PFSK-1 (cell line): ENCODE results near the gene SCTR.

Experiments
- FOXP2 ChIP-seq: optimal IDR thresholded peaks from 2 replicates; pipeline ENCODE3; 2011; ENCODE audit warnings: borderline replicate concordance, control low read depth, inconsistent platforms; ENCODE audit not compliant: insufficient read depth; ENCODE audit errors: extremely low read length, extremely low read depth
- POLR2AphosphoS5 ChIP-seq: IDR thresholded peaks from 2 replicates; pipeline ENCODE4 v1.6.1; 2012; ENCODE audit warnings: low read depth, mild to moderate bottlenecking, control low read depth, low read length, moderate library complexity
- SIN3A ChIP-seq: IDR thresholded peaks from 2 replicates; pipeline ENCODE4 v1.6.1; 2012; ENCODE audit warnings: mild to moderate bottlenecking, low read length, moderate library complexity, borderline replicate concordance; ENCODE audit not compliant: insufficient read depth
- TAF1 ChIP-seq: IDR thresholded peaks from 2 replicates; pipeline ENCODE4 v1.6.1; 2012; ENCODE audit warnings: low read length, control low read depth, borderline replicate concordance; ENCODE audit not compliant: insufficient read depth
- TF ChIP-seq, protein P1 (sequence below), 2 experiments: IDR thresholded peaks; 2 replicates each; pipeline versions ENCODE4 v1.6.1 to v1.8.0; 2011 to 2012; ENCODE audit warnings: low read depth in 2 of 2, low read length in 2 of 2, control low read depth in 1 of 2, inconsistent platforms in 1 of 2, mild to moderate bottlenecking in 1 of 2, moderate library complexity in 1 of 2; ENCODE audit not compliant: insufficient read depth in 1 of 2

DNA sequence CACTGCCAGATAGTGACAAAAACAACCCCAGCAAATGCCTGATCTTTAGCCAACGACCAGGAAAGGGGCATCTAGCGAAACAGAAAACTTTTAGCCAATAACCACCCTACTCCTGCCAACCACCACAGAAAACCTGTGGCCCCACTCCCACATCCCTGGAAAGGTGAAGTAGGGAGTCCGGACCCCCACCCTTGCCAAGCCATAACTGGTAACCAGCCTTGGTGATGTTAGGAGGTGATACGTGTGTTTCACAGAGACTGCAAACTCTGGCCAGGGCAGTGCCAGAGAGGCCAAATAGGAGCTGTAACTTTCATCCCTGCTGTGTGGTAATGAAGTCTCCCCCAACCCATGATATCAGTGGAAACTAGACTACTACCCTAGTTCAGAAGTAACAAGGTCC, 27.6 kb downstream of the SCTR start:
- TF ChIP-seq TAF1 (no peak), POLR2AphosphoS5 (no peak), SIN3A (no peak), FOXP2 (no peak)
- TF ChIP-seq, protein P1, sequence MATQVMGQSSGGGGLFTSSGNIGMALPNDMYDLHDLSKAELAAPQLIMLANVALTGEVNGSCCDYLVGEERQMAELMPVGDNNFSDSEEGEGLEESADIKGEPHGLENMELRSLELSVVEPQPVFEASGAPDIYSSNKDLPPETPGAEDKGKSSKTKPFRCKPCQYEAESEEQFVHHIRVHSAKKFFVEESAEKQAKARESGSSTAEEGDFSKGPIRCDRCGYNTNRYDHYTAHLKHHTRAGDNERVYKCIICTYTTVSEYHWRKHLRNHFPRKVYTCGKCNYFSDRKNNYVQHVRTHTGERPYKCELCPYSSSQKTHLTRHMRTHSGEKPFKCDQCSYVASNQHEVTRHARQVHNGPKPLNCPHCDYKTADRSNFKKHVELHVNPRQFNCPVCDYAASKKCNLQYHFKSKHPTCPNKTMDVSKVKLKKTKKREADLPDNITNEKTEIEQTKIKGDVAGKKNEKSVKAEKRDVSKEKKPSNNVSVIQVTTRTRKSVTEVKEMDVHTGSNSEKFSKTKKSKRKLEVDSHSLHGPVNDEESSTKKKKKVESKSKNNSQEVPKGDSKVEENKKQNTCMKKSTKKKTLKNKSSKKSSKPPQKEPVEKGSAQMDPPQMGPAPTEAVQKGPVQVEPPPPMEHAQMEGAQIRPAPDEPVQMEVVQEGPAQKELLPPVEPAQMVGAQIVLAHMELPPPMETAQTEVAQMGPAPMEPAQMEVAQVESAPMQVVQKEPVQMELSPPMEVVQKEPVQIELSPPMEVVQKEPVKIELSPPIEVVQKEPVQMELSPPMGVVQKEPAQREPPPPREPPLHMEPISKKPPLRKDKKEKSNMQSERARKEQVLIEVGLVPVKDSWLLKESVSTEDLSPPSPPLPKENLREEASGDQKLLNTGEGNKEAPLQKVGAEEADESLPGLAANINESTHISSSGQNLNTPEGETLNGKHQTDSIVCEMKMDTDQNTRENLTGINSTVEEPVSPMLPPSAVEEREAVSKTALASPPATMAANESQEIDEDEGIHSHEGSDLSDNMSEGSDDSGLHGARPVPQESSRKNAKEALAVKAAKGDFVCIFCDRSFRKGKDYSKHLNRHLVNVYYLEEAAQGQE (IDR thresholded peaks at IDR 0.05; ENCODE audit: insufficient read depth in 1 of 2, low read depth in 2 of 2, low read length in 2 of 2), result no peak
